Urinary bladder (tissue), 4 donors: Measurements from ENCODE around the gene GGT5. TPM values are rescaled to one million over a fixed set of nuclear protein-coding genes. Genes with fewer than 3 reads are reported as not detected.

Source experiments
- DNase-seq: peaks from one replicate; pipeline ENCODE4 v3.0.0-alpha.2; 2015; ENCODE audit errors: extremely low spot score
- H3K27ac ChIP-seq: one replicate; pipeline ENCODE4 v1.5.1; 2013; ENCODE audit warnings: low read depth, mild to moderate bottlenecking, moderate library complexity
- H3K36me3 ChIP-seq: one replicate; pipeline ENCODE4 v1.6.1; 2013; ENCODE audit warnings: mild to moderate bottlenecking, moderate library complexity; ENCODE audit not compliant: insufficient read depth
- H3K4me1 ChIP-seq: one replicate; pipeline ENCODE4 v1.6.1; 2013; ENCODE audit warnings: mild to moderate bottlenecking, moderate library complexity; ENCODE audit not compliant: insufficient read depth
- H3K4me3 ChIP-seq: one replicate; pipeline ENCODE4 v1.5.1; 2013; ENCODE audit warnings: low read depth, low read length
- WGBS: extraction: QIAGEN DNeasy Blood & Tissue Kit; methylation state at CpG from one replicate; pipeline ENCODE4 v1.1.7; 2013; 5-methylcytosine and 5-hydroxymethylcytosine counted together
- polyA plus RNA-seq: library from polyadenylated mRNA; stranded (reverse); fragments of 200-250 nt; gene quantifications from one replicate; pipeline ENCODE4 v1.2.3, GENCODE V29; 2013
- total RNA-seq: library from RNA; depleted of rRNA; stranded (reverse); fragments of >200 nt; gene quantifications from one replicate; pipeline ENCODE4 v1.2.3, GENCODE V29; 2014
- donor health status: healthy with polysubstance abuse.
- donor health status: healthy.

GGT5 gene
- total and polyA plus RNA-seq, 2 donors: 3.4 to 101 TPM

DNA sequence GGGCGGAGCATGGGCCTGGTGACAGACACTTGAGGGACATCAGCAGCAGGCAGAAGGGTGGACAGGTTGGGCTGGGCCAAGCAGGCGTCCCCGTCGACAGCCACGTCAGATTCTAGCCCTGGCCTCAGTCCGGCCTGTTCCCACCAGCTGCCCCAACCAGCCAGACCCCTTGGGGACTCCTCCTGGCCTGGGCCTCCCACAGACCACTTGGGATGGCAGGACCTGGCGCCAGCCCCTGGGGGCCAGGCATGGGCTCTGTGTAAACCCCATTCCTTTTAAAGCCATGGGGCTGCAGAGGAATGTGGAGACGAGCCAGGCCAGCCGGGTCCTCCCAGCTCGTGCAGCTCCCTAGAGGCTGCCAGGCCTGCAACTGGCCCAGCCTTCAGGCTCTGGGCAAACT is 68.3 kb downstream of the GGT5 start:
- DNase-seq: no peak
- Histone ChIP-seq H3K36me3 (no peaks in the 10 kb centered on the region), H3K4me3 (no peak overlapping the region), H3K4me1 (no peaks in the 10 kb centered on the region), H3K27ac (no peak overlapping the region)
- 60% methylated on average over 10 of the region's 10 CpGs for WGBS

DNA sequence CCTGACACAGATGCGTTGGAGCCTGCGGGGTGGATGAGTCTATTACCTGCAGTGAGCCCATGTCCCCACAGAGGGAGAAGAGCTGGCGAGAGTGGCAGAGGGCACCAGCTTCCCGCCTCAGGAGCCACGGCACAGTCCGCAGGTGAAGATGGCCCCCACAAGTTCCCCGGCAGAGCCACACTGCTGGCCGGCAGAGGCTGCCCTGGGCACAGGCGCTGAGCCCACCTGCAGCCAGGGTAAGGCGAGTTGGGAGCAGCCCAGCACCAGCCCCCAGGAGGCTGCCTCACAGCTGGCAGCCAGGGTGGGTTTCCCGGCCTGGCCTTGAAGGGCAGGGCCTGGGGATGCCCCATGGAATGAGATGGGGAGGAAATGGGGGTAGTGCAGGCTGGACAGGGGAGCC is 68.8 kb downstream of the GGT5 start:
- no peak overlapping the region for H3K4me3 ChIP-seq
- no peak for DNase-seq
- no peaks in the 10 kb centered on the region for H3K36me3 ChIP-seq
- H3K4me1 ChIP-seq: no peaks in the 10 kb centered on the region
- no peak overlapping the region for H3K27ac ChIP-seq
- WGBS: 90% methylated on average over 11 of the region's 11 CpGs

DNA sequence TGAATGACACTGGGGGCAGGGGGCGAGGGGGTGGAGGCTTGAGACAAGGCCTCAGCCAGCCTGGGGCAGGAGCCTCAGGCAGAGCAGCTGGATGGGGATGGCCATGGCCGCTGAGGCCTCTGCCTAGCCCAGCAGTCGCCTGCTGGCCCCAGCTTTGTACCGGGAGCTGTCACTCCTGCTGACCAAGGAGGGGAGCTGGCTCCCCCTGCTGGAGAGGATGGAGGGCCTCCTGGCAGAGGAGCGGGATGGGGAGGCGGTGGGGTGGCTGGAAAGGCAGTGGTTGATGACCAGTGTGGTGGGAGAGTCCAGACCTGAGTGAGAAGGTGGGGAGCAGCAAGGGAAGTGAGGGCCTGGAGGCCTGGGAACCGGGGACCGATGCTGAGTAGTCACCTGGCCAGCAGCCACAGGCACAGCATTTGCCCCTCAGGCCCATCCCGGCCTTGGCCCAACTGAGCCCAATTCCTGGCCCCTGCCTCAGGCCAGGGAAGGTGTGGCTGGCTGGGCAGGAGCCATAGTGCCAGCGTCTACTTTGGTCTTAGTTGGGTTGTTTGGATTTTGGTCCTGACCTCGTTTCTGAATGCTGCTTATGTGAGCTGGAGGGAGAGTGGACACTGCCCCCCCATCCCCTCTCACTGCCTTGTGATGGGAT is 69.6 kb downstream of the GGT5 start:
- H3K4me1 ChIP-seq: no peaks in the 10 kb centered on the region
- no peak overlapping the region for H3K27ac ChIP-seq
- no peak overlapping the region for H3K4me3 ChIP-seq
- no peaks in the 10 kb centered on the region for H3K36me3 ChIP-seq
- DNase-seq: no peak
- 48% methylated on average over 11 of the region's 11 CpGs for WGBS

- WGBS: 94% methylated on average over 12 of the region's 12 CpGs
Observed at GRCh38 chr22:24171822-24172221, 73.1 kb downstream of the GGT5 start.

GRCh38 chr22:24170632-24171031 is 74.2 kb downstream of the GGT5 start:
- no peaks in the 10 kb centered on the region for H3K4me1 ChIP-seq
- DNase-seq: no peak
- H3K27ac ChIP-seq: no peak overlapping the region
- H3K36me3 ChIP-seq: peaks cover 1% of the 10 kb centered on the region
- no peak overlapping the region for H3K4me3 ChIP-seq
- 91% methylated on average over 5 of the region's 5 CpGs for WGBS

More at GRCh38 chr22:24171822-24172221, 73.1 kb downstream of the GGT5 start:
- Histone ChIP-seq H3K27ac (no peak overlapping the region), H3K36me3 (no peaks in the 10 kb centered on the region), H3K4me1 (no peaks in the 10 kb centered on the region), H3K4me3 (no peak overlapping the region)
- DNase-seq: no peak

- WGBS: 81% methylated on average over 12 of the region's 12 CpGs
- Histone ChIP-seq H3K27ac (no peak overlapping the region), H3K4me1 (no peaks in the 10 kb centered on the region), H3K4me3 (no peak overlapping the region), H3K36me3 (peaks cover 4% of the 10 kb centered on the region)
- no peak for DNase-seq
Observed at GRCh38 chr22:24170188-24170587, 74.7 kb downstream of the GGT5 start.

Other genes with a start within 250 kb of the GGT5 start
- gene GSTT4, start 239.6 kb downstream of the GGT5 start, total RNA-seq: not detected
- not detected for gene GSTT4, start 239.6 kb downstream of the GGT5 start, polyA plus RNA-seq
- gene CABIN1, start 233.8 kb downstream of the GGT5 start, total RNA-seq: 34.2 TPM
- gene CABIN1, start 233.8 kb downstream of the GGT5 start, polyA plus RNA-seq: 39.0 TPM
- 0.26 TPM for gene SUSD2, start 63.6 kb downstream of the GGT5 start, total RNA-seq
- gene SUSD2, start 63.6 kb downstream of the GGT5 start, polyA plus RNA-seq: 8.3 TPM
- gene SPECC1L, start 25.7 kb upstream of the GGT5 start, total RNA-seq: 50.3 TPM
- 29.8 TPM for gene SPECC1L, start 25.7 kb upstream of the GGT5 start, polyA plus RNA-seq
- gene ADORA2A, start 182.5 kb upstream of the GGT5 start, total RNA-seq: 3.6 TPM
- 2.6 TPM for gene ADORA2A, start 182.5 kb upstream of the GGT5 start, polyA plus RNA-seq